CD4-positive, CD25-positive, alpha-beta regulatory T cell (primary cell): ENCODE data around the gene ZG16. TPM values are rescaled to one million over a fixed set of nuclear protein-coding genes. Genes with fewer than 3 reads are reported as not detected.

Experiments
- ATAC-seq, 2 donors: fragments of 150-1000 bp; cut with Tn5 transposase; one replicate each; pipeline ENCODE4 v1.10.0; 2021; ENCODE audit warnings: low read depth in 2 of 2, moderate number of reproducible peaks in 2 of 2, moderate library complexity in 1 of 2
- DNase-seq, 3 donors: peaks; one replicate each; pipeline versions ENCODE4 v3.0.0 to v3.0.0-alpha.2; 2012 to 2022; ENCODE audit warnings: mixed read lengths in 1 of 3
- H3K27ac ChIP-seq: one replicate; pipeline ENCODE4 v1.7.0; 2013; ENCODE audit warnings: mild to moderate bottlenecking, low read length; ENCODE audit not compliant: insufficient read depth, poor library complexity, severe bottlenecking
- H3K27me3 ChIP-seq: one replicate; pipeline ENCODE4 v1.7.0; 2013; ENCODE audit warnings: low read length; ENCODE audit not compliant: control insufficient read depth, insufficient read depth
- H3K36me3 ChIP-seq: one replicate; pipeline ENCODE4 v1.7.0; 2013; ENCODE audit warnings: mild to moderate bottlenecking, low read length, moderate library complexity; ENCODE audit not compliant: control insufficient read depth, insufficient read depth
- H3K4me1 ChIP-seq: 2 replicates; pipeline ENCODE4 v1.7.0; 2013; ENCODE audit warnings: mild to moderate bottlenecking, low read length; ENCODE audit not compliant: insufficient read depth, control insufficient read depth, poor library complexity, severe bottlenecking
- H3K4me3 ChIP-seq: one replicate; pipeline ENCODE4 v1.7.0; 2013; ENCODE audit warnings: low read depth, mild to moderate bottlenecking, low read length, moderate library complexity
- H3K9me3 ChIP-seq, 2 experiments: 1 replicate in 1 of 2; 2 replicates in 1 of 2; pipeline ENCODE4 v1.7.0; 2013; ENCODE audit warnings: low read length in 2 of 2, mild to moderate bottlenecking in 1 of 2, moderate library complexity in 1 of 2; ENCODE audit not compliant: control insufficient read depth in 2 of 2
- H3K27ac Mint-ChIP-seq, 3 donors: one replicate each; pipeline ENCODE4 v1.8.0; 2020 to 2022; ENCODE audit warnings: mild to moderate bottlenecking in 3 of 3, mixed read lengths in 3 of 3, moderate library complexity in 2 of 3
- H3K27me3 Mint-ChIP-seq: one replicate; pipeline ENCODE4 v1.8.0; 2022; ENCODE audit warnings: mild to moderate bottlenecking, mixed read lengths
- H3K36me3 Mint-ChIP-seq: one replicate; pipeline ENCODE4 v1.8.0; 2020; ENCODE audit warnings: mixed read lengths
- H3K4me1 Mint-ChIP-seq, 4 donors: one replicate each; pipeline ENCODE4 v1.8.0; 2020 to 2022; ENCODE audit warnings: mixed read lengths in 4 of 4, mild to moderate bottlenecking in 1 of 4
- H3K4me3 Mint-ChIP-seq, 4 donors: one replicate each; pipeline ENCODE4 v1.8.0; 2020 to 2022; ENCODE audit warnings: mild to moderate bottlenecking in 4 of 4, mixed read lengths in 4 of 4, moderate library complexity in 3 of 4
- H3K9me3 Mint-ChIP-seq, 7 donors: one replicate each; pipeline ENCODE4 v1.8.0; 2020 to 2022; ENCODE audit warnings: mixed read lengths in 7 of 7, mild to moderate bottlenecking in 3 of 7, moderate library complexity in 2 of 7
- polyA plus RNA-seq, 4 donors: library from polyadenylated mRNA; unstranded; fragments of 300-500 nt; fragmentation: Illumina TruSeq; gene quantifications; one replicate each; pipeline ENCODE4 v1.2.3, GENCODE V29; 2021
- total RNA-seq: library from RNA; stranded (reverse); gene quantifications from one replicate; pipeline ENCODE4 v1.2.3, GENCODE V29; 2022

Gene ZG16
- total and polyA plus RNA-seq, 5 donors from 2014 or later = not detected

GRCh38 chr16:29812754-29813643 lies 34.9 kb downstream of the ZG16 start:
- Histone ChIP-seq H3K9me3 (no peaks in the 10 kb centered on the region), H3K4me3 (no peak overlapping the region), H3K36me3 (peaks cover 5% of the 10 kb centered on the region), H3K27ac (no peak overlapping the region), H3K27me3 (no peaks in the 10 kb centered on the region), H3K4me1 (peaks cover 74% of the 10 kb centered on the region)
- DNase-seq (no peak), ATAC-seq (no peak)
- Mint-ChIP-seq H3K36me3 (peaks cover 5% of the 10 kb centered on the region), H3K4me1 (peaks cover 5 to 76% (median 39%) of the 10 kb centered on the region in 4 donors), H3K4me3 (peak overlapping the region; percentile 63 to 91 (median 76)), H3K9me3 (peaks cover 0 to 2% (median 0%) of the 10 kb centered on the region in 7 donors), H3K27ac (peak overlapping the region in 1 of 3 donors; percentile 15), H3K27me3 (peaks cover 18% of the 10 kb centered on the region)

DNA sequence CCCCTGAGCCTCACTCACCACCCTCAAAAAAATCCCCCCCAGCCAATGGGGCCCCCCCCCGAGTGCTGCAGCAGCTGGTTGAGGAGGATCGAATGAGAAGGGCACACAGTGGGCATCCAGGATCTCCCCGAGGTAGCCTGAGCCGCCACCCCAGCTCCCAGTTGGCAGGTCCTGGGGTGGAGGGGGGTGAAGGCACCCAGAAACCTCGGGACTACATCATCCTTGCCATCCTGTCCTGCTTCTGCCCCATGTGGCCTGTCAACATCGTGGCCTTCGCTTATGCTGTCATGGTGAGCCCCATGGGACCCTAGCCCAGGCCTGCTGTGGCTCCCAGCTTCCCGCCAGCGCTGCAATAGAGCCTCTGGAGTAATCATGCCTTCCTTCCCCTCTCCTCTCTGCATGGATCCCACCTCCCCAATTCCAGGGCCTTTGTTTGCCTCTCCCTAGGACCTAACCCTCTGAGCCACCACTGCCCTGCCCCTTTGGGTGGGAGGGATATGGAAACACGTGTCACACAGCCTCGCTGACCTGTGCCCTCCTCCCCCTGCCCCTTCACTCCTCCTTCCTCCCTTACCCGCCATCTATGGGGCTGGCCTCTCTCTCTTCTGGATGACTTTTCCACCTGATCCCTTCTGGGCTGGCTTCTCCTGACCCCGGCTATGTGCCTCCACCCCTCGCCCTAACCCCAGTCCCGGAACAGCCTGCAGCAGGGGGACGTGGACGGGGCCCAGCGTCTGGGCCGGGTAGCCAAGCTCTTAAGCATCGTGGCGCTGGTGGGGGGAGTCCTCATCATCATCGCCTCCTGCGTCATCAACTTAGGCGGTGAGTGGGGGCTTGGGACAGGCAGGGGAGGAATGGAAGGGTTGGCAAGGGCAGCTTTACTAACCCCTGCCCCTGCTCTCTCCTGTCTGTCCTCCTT lies 35.8 kb downstream of the ZG16 start:
- Histone ChIP-seq H3K4me1 (peaks cover 72% of the 10 kb centered on the region), H3K9me3 (no peaks in the 10 kb centered on the region), H3K27me3 (no peaks in the 10 kb centered on the region), H3K36me3 (peaks cover 11% of the 10 kb centered on the region), H3K27ac (no peak overlapping the region), H3K4me3 (no peak overlapping the region)
- H3K27ac Mint-ChIP-seq = peak overlapping the region; percentile 25 to 69 (median 66)
- peaks cover 5 to 76% (median 40%) of the 10 kb centered on the region in 4 donors for H3K4me1 Mint-ChIP-seq
- ATAC-seq (no peak), DNase-seq (no peak)
- peaks cover 0 to 2% (median 0%) of the 10 kb centered on the region in 7 donors for H3K9me3 Mint-ChIP-seq
- peak overlapping the region; percentile 20 to 98 (median 66) for H3K4me3 Mint-ChIP-seq
- peaks cover 6% of the 10 kb centered on the region for H3K36me3 Mint-ChIP-seq
- peaks cover 16% of the 10 kb centered on the region for H3K27me3 Mint-ChIP-seq

DNA sequence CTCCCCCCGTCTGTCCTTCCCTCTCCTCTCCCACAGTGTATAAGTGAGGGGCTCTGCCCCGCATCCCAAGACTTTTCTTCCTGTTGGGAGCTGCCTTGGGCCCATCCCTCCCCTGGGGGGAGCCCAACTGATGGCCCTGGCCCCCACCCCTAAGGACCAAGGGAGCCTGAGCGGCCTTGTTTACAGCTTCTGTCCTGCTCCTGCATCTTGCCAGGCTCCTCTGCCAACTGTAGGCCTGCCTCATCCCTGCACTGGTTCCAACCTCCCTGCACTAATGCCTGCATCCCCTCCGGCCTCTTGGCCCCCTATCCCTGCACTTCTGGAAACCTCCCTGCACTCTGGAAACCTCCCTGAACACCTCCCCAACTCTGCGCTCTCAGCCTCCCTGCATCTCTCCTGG lies 36.5 kb downstream of the ZG16 start:
- Histone ChIP-seq H3K9me3 (no peaks in the 10 kb centered on the region), H3K27me3 (no peaks in the 10 kb centered on the region), H3K27ac (no peak overlapping the region), H3K4me3 (peak overlapping the region; percentile 68), H3K4me1 (peaks cover 68% of the 10 kb centered on the region), H3K36me3 (peaks cover 15% of the 10 kb centered on the region)
- peaks cover 0 to 2% (median 0%) of the 10 kb centered on the region in 7 donors for H3K9me3 Mint-ChIP-seq
- no peak for ATAC-seq
- H3K36me3 Mint-ChIP-seq = peaks cover 6% of the 10 kb centered on the region
- no peak for DNase-seq
- peaks cover 16% of the 10 kb centered on the region for H3K27me3 Mint-ChIP-seq
- H3K4me3 Mint-ChIP-seq = peak overlapping the region; percentile 82 to 98 (median 95)
- H3K27ac Mint-ChIP-seq = peak overlapping the region; percentile 18 to 97 (median 82)
- H3K4me1 Mint-ChIP-seq = peaks cover 5 to 77% (median 43%) of the 10 kb centered on the region in 4 donors

DNA sequence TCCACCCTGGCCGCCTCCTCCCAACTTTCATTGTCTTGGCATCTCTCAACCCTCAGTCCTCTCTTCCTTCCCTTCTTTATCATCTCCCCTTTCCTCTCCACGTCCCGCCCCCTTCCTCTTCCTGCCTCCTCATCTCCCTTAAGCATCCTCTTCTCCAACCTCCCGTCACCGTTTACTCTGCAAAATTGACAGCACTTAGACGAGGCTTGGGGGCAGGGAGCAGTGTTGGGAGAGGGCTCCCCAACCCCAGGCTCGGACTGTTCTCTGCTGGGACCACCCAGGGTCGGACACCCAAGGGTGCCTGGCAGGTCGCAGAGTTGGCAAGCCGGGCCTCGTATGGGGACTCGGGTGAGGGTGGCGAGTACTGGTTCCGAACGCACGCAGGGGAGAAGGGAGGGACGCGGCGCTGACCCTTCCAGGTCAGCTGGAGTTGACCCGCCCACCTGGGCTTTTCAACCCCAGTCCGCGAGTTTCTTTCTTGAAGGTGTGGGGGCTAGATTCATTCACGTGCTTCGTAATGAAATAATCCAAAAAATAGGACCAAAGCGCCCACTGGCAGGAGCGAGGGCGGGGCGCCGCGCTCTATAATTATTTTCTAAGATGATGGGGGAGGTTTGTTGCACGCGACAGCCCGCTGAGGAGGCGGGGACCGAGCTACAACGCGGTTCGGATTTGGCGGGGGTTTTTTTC lies 37.1 kb downstream of the ZG16 start:
- peaks cover 16% of the 10 kb centered on the region for H3K27me3 Mint-ChIP-seq
- Histone ChIP-seq H3K27ac (peak overlapping the region; percentile 91), H3K4me1 (peaks cover 68% of the 10 kb centered on the region), H3K4me3 (peak overlapping the region; percentile 68), H3K9me3 (no peaks in the 10 kb centered on the region), H3K27me3 (no peaks in the 10 kb centered on the region), H3K36me3 (peaks cover 13% of the 10 kb centered on the region)
- DNase-seq (no peak), ATAC-seq (no peak)
- peaks cover 5 to 78% (median 44%) of the 10 kb centered on the region in 4 donors for H3K4me1 Mint-ChIP-seq
- H3K27ac Mint-ChIP-seq = peak overlapping the region in 2 of 3 donors; percentile 97
- H3K4me3 Mint-ChIP-seq = peak overlapping the region; percentile 94 to 98 (median 95)
- peaks cover 0 to 2% (median 0%) of the 10 kb centered on the region in 7 donors for H3K9me3 Mint-ChIP-seq
- peaks cover 6% of the 10 kb centered on the region for H3K36me3 Mint-ChIP-seq

GRCh38 chr16:29815793-29816693 lies 38.0 kb downstream of the ZG16 start, which contains the start of gene PAGR1:
Gene PAGR1 (plus strand): TSS chr16:29816152. CDS start chr16:29816526, 374 bp downstream.
- Mint-ChIP-seq H3K36me3 (peaks cover 6% of the 10 kb centered on the region), H3K4me1 (peaks cover 5 to 78% (median 39%) of the 10 kb centered on the region in 4 donors)

GRCh38 chr16:29816694-29817441 lies 38.8 kb downstream of the ZG16 start:
- H3K4me3 Mint-ChIP-seq = peak overlapping the region; percentile 94 to 98 (median 95)
- peaks cover 11% of the 10 kb centered on the region for H3K27me3 Mint-ChIP-seq
- H3K4me1 Mint-ChIP-seq = peaks cover 5 to 78% (median 39%) of the 10 kb centered on the region in 4 donors
- Histone ChIP-seq H3K4me3 (peak overlapping the region; percentile 68), H3K4me1 (peaks cover 68% of the 10 kb centered on the region), H3K27ac (peak overlapping the region; percentile 91), H3K27me3 (no peaks in the 10 kb centered on the region), H3K36me3 (peaks cover 10% of the 10 kb centered on the region), H3K9me3 (no peaks in the 10 kb centered on the region)
- DNase-seq = peak; percentile 39 to 81 (median 52)
- H3K36me3 Mint-ChIP-seq = peaks cover 6% of the 10 kb centered on the region
- H3K9me3 Mint-ChIP-seq = peaks cover 0 to 2% (median 0%) of the 10 kb centered on the region in 7 donors
- peak overlapping the region; percentile 92 to 97 (median 97) for H3K27ac Mint-ChIP-seq
- ATAC-seq = no peak

More at GRCh38 chr16:29815793-29816693, 38.0 kb downstream of the ZG16 start, which contains the start of gene PAGR1:
- peak within 1 kb of the TSS; percentile 97 for H3K27ac Mint-ChIP-seq
- Histone ChIP-seq H3K27ac (peak within 1 kb of the TSS; percentile 91), H3K4me3 (peak within 1 kb of the TSS; percentile 68), H3K27me3 (no peaks in the 10 kb centered on the region), H3K9me3 (no peaks in the 10 kb centered on the region), H3K4me1 (peaks cover 68% of the 10 kb centered on the region), H3K36me3 (peaks cover 10% of the 10 kb centered on the region)
- H3K4me3 Mint-ChIP-seq = peak within 1 kb of the TSS; percentile 94 to 98 (median 95)
- H3K27me3 Mint-ChIP-seq = peaks cover 14% of the 10 kb centered on the region
- peak; percentile 98 to 100 (median 99) for DNase-seq
- ATAC-seq = peak; percentile 80
- peaks cover 0 to 2% (median 0%) of the 10 kb centered on the region in 7 donors for H3K9me3 Mint-ChIP-seq
